ENCODE results near the gene PPY.
"Not testable (repeated sequence)": the region's sequence is repeated elsewhere in the genome, so short reads cannot be mapped to it uniquely, and the experiment has no call there.

PPY gene

GRCh38 chr17:43962479-43962878 is 20.2 kb upstream of the PPY start:
- no peak for FAIRE-seq

DNA sequence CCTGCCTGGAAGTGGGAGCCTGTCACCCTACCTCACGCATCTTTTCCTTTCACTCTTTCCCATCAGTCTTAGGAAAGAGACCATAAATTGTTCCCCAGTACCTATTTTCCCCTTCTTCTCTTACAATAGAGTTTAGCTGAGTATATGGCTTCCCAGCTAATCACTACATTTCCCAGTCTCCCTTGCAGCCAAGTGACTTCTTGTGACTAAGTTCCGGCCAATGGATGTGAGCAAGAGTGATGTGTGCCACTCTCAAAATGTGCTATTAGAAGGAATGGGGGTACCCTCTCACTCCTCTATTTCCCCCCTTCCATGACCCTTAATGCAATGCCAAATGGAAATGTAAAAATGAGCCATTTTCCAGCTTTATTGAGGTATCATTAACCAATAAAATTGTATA is 19.7 kb upstream of the PPY start:
- no peak for FAIRE-seq

DNA sequence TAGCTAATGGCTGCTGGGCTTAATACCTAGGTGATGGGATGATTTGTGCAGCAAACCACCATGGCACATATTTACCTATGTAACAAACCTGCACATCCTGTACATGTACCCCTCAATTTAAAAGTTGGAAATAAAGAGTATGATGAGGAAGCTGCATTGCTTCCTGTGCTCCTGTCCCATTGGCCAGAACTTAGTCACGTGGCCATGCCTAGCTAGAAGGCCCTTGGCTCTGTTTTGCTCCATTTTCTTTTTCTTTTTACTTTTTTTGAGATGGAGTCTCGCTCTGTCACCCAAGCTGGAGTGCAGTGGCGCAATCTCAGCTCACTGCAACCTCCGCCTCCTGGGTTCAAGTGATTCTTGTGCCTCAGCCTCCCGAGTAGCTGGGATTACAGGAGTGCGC is 19.0 kb upstream of the PPY start:
- FAIRE-seq = not testable (repeated sequence)

GRCh38 chr17:43958748-43959352 is 16.6 kb upstream of the PPY start:
- FAIRE-seq = no peak

DNA sequence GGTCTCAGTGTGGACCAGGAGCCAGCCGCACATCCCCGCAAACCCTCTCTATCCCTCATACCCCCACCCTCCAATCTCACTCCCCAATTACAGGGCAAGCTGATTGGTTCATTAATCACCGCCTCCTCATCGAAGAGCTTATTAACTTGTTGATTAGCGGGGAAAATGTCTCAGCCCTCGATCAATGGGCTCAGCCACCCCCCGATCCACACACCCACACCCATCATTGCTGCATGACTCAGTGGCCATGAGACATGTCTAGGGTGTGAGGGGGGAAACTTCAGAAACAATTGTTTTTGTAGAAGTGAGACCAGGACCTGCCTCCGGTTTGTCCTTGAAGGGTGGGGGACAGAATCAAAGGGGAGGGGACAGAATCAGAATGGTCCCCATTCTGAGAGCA is 13.9 kb upstream of the PPY start:
- FAIRE-seq = no peak

GRCh38 chr17:43953746-43954145 is 11.5 kb upstream of the PPY start, which contains the start of gene PYY:
PYY (minus strand) TSS chr17:43953940; CDS start chr17:43953483, 457 bp downstream.
- FAIRE-seq = no peak

DNA sequence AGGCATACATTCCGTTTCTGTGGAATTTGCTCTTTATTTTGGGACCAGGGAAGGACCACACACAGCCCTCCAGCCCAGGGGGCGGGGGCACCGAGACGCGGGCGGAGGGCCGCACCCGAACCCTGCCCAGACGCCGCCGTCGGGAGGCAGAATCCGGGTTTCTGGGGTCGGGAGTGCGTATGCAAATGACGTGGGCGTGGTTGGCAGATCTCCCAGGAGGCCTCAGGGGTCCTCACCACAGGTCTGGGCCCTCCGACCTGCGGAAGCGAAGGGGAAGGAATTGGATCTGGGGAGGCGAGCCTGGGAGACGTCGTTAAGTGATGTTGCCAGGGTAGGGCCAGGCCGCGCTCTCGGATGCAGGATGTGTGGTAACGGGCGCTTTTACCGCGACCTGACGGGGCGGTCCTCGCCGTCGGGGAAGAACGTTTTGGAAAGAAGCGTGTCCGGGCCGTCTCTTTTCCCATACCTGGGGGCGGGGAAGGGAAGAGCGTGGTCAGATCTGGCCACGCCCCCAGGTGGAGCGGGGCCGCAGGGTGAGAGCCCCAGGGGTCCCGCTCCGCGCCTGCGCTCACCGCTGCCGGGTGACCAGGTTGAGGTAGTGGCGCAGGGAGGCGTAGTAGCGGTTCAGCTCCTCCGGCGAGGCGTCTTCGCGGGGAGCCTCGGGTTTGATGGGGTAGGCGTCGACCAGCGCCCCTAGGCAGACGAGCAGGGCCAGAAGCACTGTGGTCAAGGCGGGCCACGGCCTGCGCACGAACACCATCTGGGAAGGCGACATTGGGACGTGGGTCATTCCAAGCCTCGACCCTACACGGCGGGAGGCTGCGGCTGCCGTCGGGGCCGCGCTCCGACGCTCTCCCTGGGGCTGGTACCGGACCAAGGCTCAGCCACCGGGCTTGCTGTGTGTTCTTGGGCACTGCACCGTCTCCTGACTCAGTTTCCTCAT is 10.7 kb upstream of the PPY start:
- no peak for FAIRE-seq

- FAIRE-seq = no peak
Measured at GRCh38 chr17:43952351-43952723, 10.1 kb upstream of the PPY start.

GRCh38 chr17:43951750-43952149 is 9.5 kb upstream of the PPY start:
- no peak for FAIRE-seq

GRCh38 chr17:43950554-43950953 is 8.3 kb upstream of the PPY start:
- FAIRE-seq = no peak

GRCh38 chr17:43949781-43950180 is 7.5 kb upstream of the PPY start:
- no peak for FAIRE-seq

DNA sequence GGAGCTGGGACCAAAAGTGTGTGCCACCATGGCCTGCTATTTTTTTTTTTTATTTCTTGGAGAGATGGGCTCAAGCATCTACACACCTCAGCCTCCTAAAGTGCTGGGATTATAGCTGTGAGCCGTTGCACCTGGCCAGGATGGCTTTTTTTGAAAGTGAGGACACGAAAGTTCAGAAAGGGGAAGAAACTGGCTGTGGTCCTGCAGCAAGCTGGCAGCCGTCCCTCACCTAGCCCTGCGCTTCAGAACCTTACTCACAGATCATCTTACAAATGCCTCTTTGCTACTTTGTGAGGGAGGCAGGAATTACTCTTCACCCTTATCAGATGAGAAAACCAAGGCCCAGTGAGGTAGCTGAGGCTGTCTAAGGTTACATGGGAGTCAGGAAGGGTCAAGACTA is 4.5 kb upstream of the PPY start:
- no peak for FAIRE-seq

GRCh38 chr17:43945074-43945829 is 3.0 kb upstream of the PPY start:
- no peak for FAIRE-seq

DNA sequence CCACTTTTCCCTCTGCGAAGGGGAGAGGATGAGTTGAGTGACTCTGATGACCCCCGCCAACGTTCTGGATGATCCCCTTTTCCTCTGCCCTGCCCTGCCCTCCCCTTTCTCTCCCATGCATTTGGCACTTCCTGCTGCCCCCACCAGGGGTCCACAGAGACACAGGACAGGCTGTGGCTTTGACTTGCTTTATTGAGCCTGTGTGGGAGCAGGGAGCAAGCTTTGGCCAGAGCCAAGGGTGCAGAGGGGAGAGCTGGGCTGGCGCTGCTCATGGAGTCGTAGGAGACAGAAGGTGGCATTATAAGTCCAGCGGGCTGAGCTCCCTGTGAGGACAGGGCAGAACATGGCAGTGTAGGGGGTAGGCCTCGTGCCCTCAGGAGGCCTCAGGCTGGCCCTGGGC is 1.6 kb downstream of the PPY start:
- FAIRE-seq = no peak

DNA sequence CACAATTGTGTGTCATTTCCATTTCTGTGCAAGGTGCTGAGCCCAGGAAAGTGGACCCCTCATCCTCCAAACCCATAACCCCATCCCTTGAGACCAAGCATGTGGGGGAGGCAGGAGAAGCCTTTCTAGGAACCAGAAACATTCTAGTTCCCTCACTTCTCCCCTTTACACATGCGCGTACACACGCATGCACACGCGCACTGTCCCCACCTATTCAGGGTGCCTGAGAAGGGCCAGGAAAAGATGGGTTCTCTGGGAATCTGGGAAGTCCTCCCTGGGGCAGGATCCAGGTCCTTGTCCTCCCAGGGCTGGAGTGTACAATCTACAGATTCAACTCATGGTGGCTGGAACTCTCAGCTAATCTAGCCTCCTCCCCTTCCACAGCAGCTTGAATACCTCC is 2.4 kb downstream of the PPY start:
- FAIRE-seq = no peak

DNA sequence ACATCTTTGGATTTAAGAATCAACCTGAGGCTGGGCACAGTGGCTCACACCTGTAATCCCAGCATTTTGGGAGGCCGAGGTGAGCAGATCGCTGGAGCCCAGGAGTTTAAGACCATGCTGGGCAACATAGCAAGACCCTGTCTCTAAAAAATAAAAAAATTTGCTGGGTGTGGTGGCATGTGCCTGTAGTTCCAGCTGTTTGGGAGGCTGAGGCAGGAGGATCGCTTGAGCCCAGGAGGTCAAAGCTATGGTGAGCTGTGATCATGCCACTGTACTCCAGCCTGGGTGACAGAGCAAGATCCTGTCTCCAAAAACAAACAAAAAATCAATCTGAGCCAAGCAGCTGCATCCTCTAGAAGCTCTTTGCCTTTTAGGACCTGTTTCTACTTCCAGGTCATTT is 2.8 kb downstream of the PPY start:
- FAIRE-seq = not testable (repeated sequence)

DNA sequence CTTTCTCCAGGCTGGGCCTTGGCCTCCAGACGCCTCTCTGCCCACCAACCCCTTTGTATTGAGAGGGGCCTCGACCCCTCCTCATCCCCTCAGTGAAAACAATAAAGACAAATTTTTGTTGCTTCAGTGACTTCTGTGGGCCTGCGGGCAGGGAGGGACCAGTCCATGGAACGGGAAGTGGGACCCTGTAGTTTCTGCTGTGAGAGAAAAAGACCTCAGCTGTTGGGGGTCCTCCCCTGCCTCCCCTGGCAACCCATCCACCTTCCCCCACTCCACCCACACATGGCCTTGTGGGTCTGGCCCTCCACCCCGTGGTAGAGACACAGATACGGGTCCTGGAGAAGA is 3.5 kb downstream of the PPY start:
- no peak for FAIRE-seq

DNA sequence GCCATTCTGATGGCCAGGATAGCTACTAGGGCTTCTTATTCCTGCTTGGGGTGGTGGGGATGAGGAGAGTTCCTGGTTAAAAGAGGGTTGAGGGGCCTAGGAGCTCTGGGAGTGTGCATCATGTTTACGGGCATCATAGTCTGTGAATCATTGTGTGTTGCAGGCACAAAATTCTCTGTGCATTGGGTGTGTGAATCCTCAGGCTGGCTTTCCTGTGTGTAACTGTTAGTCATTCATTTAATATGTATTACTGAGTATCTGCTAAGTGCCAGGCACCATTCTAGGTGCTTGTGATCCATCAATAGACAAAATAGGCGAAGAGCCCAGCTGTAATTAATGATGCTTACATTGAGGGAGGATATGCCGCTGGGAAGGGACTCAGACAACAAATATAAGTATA is 5.8 kb downstream of the PPY start:
- no peak for FAIRE-seq

GRCh38 chr17:43935926-43936261 is 6.4 kb downstream of the PPY start:
- no peak for FAIRE-seq

- no peak for FAIRE-seq
Measured at GRCh38 chr17:43935204-43935925, 6.9 kb downstream of the PPY start.

DNA sequence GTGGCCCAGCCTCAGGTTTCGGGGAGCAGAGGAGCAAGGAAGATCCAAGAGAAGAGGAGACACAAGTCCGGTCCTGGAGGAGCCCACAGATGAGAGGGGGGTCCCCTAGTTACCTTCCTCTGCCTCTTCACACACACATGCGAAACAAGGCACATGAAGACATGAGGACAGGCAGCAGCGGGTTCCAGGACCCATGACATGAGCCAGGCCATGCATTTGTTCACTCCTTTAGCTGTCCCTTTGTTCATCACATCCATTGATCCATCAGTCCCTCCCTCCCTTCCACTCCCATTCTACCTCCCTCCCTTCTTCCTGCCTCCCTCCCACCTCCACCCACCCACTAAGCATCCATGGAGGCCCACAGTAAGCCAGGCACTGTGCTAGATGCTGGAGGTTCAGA is 9.4 kb downstream of the PPY start:
- no peak for FAIRE-seq

- FAIRE-seq = no peak
Measured at GRCh38 chr17:43932357-43932756, 9.9 kb downstream of the PPY start.

DNA sequence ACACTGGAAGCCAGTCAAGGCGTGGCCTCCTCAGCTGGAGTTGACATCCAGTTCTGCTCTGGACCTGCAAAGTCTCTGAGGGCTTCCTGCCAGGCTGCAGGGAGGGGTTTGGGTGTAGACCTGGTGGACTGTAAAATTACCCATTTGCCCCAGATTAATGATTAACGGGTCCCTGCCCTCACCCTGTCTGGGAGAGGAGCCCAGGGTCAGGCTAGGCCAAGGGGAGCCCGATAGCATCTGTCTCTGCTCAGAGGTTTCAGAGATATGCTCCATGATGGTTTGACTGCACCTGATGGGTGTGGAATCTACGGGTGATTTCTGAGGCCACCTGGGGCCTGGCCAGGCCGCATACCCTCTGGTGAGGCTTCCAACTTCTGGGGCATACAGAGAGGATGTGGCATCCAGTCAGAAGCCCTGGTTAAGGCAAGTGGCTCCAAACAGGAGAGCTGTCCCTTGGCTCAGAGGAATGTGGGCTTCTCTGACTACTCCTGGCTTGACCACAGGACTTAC is 11.2 kb downstream of the PPY start:
- no peak for FAIRE-seq

Measured in colon (tissue), 2 donors.